Activated CD8-positive, alpha-beta memory T cell treated with anti-CD3 and anti-CD28 coated beads for 48 hours (primary cell): ENCODE measurements around the gene CAMSAP1.
"Not testable (repeated sequence)": the region's sequence is repeated elsewhere in the genome, so short reads cannot be mapped to it uniquely, and the experiment has no call there.

Source experiments
- DNase-seq, 3 experiments: peaks; one replicate each; pipeline ENCODE4 v3.0.0-alpha.2; 2020; ENCODE audit warnings: low read depth in 2 of 3, low spot score in 2 of 3

CAMSAP1 gene

DNA sequence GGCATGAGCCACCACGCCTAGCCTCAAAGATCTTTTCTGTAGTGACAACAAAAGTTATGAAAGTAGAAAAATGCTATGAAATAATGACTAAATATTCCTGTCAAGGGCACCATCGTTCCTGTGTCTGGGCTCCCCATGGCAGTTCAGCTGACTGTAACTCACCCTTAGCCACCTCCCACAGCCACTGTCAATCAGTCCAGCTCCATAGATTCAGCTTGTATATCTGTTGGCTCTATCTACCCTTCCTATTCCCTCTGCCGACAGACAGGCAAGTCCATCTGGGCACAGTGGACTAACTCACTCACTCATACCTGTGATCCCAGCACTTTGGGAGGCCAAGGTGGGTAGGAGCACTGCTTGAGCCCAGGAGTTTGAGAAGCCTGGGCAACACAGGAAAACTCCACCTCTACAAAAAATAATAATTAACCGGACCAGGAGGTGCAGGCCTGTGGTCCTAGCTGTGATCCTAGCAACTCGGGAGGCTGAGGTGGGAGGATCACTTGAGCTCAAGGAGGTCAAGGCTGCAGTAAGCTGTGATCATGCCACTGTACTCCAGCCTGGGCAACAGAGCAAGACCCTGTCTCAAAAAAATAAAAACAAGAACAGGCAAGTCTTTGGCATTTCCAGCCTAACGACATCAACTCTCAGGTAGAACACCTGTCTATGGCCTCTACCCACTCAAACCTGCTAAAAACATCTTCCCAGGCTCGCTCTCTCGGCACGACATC is 6.2 kb downstream of the CAMSAP1 start:
- no peak for DNase-seq

DNA sequence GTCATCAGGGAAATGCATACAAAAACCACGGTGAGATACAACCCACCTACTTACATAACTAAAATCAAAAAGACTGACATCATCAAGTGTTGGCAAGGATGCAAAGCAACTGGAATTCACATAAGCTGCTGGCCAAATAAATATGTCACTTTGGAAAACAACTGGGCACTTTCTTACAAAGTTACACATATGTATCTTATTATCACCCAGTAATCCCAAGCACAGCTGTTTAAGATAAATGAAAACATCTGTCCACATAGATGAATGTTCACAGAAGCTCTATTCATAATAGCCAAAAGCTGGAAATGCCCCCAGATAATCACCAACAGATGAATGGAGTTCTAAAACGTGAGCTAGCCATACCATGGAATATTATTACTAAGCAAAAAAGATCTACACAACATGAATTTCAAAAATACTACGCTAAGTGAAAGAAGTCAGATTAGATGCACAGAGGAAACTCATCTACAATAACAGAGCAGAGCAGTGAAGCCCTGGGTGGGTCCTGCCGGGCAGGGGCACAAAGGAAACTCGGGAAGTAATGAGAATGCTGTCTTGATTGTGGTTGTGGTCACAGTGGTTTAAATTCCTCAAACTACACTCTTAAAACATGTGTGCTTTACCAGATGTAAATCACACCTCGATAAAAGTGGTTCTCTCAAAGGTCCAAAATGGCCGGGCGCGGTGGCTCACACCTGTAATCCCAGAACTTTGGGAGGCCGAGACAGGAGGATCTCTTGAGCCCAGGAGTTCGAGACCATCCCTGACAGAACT is 8.5 kb downstream of the CAMSAP1 start:
- DNase-seq: no peak

DNA sequence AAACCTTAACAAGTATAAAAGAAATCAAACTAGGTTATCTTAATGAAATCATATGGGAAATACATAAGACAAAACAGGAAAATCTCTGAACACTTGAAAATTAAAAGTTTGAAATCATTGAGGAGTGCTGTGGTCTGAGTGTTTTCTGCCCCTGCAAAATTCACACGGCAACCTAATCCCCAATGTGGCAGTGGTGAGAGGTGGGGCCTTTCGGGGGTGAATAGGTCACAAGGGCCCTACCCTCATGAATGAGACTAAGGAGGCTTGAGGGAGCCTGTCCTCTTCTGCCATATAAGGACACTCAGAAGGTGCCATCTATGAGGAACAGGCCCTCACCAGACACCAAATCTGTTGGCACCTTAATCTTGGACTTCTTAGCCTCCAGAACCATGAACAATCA is 10.7 kb downstream of the CAMSAP1 start:
- DNase-seq: no peak

DNA sequence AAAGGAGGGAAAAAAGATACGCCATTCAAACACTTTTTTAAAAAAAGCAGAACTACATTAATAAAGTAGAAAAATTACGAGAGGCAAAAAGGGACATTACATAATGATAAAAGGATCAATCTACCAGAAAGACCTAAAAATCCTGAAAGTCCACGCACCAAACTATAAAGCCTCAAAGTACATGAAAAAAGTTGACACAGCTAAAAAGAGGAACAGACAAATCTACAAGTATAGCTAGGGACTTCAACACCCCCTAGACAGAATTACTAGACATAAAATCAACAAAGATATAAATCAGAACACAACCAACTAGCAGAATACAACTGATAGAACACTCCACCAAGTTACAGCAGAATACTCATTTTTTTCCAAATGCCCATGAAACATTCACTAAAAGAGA is 11.1 kb downstream of the CAMSAP1 start:
- DNase-seq: no peak

DNA sequence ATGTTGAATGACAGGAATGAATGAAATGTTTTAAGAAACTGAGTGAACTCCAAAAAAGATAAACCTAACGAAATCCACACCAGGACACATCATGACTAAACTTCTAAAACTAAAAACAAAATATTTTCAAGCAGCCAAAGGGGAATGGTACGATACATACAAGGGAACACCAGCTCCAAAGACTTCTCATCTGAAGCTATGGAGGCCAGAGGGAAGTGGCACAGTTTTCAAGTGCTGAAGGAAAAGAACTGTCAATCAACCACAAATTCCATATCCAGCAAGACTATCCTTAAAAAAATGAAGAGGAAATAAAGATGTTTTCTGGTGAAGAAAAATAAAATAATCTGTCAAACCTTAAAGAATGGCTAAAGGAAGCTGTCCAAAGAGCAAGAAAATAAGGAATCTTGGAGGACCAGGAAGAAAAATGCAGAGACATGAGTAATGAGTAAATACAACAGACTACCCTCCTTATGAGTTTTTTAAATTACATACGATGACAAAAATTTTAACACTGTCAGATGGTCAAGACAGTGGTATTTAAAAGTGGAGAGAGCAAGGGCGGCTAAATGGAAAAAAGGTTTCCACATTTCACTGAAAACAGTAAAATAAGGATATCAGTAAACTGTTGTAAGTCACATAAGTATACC is 12.0 kb downstream of the CAMSAP1 start:
- no peak for DNase-seq

DNA sequence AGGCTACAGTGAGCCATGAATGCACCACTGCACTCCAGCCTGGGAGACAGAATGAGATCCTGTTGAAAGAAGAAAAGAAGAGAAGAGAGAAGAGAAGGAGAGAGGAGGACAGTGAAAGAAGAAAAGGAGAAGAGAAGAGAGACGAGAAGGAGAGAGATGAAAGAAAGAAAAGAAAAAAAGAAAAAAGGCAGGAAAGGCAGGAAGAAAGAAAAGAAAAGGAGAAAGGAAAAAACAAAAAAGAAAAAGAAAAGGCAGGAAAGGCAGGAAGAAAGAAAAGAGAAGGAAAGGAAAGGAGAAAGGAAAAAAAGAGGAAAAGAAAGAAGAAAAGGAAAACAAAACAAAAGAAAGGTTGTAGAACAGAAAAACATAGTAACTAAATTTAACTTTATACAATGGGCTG is 14.2 kb downstream of the CAMSAP1 start:
- no peak for DNase-seq

DNA sequence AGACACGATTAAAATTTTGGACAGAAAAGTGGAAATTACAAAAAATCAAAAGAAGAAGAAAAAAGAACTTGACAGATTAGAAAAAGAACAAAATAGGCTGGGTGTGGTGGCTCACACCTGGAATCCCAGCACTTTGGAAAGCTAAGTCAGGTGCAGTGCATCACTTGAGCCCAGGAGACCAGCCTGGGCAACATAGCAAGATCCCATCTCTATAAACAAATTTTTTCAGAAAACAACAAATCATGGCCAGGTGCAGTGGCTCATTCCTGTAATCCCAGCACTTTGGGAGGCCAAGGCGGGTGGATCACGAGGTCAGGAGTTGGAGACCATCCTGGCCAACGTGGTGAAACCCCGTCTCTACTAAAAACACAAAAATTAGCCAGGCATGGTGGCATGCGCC is 15.0 kb downstream of the CAMSAP1 start:
- DNase-seq: not testable (repeated sequence)

DNA sequence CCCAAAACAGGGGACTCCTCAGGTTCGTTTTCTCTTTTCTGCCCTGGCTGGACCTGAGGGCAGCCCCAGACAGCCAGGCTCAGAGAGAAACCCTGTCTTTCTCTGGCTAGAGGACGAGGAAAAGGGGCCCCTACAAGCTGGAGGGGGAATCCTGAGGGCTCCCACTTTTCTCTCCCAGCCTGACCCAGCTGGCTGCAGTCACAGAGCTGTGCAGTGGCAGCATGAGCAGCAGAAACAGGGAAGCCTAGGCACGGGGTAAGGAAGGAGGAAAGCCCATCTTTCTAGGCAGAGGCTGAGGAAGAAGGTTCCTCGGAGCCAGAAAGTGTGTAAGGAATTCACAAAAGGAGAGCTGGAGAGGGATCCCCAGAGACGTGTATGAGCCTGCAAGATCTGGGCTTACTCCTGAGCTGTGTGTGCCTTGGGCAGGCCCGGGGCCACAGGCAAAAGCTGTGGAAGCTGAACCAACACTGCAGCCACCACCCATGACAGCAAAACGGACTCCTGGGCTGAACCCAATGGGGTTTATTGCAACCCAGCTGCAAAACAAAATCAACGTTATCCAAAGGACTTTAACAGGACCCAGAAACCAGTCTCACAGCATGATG is 16.2 kb downstream of the CAMSAP1 start:
- no peak for DNase-seq

DNA sequence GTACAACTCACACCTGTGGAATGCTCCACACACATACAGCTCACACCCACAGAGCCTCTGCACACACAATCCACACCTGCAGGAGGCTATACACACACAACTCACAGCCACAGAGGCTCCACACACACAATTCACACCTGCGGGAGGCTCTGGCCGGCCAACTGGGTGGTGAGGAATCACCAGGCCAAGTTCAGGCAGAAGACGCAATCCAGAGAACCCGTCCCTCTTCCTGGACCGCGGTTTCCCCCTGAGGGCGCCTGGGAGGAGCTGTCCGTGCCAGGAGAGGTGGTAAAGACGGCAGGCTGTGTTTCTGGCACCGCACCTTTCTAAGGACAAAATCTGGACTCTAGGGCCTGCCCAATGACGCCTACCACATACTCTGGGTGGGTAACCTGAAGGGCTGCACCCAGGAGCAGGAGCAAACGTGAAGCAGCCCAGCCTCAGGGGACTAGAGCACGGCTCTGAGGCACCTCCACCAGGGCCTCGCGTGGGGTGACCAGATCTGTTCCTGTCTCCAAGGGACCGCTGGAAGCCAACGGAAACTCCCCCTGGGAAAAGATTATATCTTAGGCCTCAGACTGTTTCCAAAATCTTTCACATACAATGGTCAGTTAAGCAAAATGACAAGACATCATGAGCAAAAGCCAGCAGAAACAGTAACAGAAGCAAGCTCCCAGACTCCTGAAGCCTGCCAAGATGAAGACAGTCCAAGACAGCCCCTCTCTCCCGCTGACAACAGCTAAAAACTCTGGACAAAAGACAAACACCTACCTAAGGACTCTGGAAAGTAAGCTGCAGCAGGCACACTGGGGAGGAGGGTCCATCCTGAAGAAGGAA is 16.9 kb downstream of the CAMSAP1 start:
- DNase-seq: no peak

DNA sequence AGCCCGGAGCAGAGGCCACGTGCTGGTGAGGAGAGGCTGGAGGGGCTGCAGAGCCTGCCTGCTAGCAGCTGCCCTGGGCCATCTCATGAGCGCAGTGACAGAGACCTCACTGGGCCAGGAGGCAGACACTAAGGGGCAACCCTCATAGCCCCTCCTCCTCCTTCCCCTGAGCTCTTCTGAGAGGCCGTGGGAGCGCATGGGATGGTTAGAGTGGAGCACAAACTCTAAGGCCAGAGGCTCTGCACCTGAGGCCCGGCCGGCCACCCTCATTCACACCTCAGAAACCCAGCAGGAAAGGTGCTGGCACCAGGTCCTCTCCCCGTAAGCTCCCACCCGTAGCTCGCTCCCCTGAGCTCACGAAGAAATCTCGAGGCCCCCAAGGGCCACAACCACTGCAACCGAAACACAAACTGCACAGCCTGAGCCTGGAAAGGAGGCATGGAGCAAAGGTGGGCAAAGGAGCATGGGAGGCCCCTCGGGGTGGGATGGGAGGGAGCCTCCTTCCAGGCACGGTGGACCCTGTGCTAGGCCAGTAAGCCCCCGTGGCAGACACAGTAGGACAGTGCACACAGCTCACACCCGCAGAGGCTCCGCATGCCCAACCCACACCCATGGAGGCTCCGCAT is 17.7 kb downstream of the CAMSAP1 start:
- DNase-seq: no peak

DNA sequence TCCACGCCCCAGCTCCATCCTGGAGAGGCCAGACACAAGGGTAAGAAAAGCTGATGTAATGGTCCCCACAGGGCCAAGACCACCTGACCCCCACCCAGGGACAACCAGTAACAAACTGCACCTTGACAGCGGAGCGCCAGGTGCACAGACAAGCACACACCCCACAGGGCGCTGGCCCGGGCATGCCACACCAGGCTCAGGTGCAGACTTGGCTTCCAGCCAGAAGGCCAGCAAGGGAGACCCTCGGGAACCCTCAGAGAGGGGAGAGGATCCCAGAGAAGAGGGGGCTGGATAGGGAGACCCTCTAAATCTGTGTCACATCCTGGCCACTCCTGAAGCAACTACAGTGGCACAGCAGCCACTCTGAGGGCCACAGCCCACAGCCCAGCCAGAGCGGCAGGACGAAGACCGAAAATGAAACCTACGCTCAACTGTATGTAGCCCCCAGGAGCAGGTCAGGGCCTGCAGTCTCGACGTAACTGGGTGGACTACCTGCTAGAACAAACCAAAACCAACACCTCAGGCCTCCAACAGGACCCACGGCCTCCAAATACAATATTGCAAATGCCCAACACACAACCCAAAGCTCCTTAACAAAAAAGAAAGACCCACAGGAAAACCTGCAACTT is 18.5 kb downstream of the CAMSAP1 start:
- no peak for DNase-seq

DNA sequence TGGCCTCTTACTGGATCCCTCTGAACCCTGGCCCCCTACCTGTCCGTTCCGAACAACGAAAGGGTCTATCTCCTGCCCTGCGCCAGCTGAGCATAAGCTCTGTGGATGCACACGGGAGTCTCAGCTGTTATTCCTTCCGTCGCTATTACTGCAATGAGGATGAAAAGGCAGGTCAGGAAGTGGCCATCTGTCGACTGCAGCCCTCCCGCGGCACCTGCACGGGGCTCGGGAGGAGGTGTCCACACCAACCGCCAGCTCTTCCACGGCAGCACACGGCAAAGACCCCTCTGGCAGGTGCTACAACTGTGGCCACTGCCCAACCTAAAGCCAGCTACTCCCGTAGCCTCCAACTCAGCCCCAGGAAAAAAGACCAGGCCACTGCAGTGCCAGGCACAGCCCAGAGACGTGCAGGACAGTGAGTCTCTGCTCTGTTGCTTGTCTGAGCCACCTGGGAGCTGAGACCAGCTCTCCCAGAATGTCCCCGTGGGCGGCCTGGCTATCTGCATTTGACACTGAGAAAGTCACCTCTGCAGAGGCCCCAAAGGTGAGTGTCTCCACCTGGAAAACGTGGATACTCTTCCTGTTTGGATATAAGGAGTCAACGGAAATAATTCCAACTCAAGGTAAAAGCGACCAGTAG is 19.1 kb downstream of the CAMSAP1 start:
- no peak for DNase-seq

DNA sequence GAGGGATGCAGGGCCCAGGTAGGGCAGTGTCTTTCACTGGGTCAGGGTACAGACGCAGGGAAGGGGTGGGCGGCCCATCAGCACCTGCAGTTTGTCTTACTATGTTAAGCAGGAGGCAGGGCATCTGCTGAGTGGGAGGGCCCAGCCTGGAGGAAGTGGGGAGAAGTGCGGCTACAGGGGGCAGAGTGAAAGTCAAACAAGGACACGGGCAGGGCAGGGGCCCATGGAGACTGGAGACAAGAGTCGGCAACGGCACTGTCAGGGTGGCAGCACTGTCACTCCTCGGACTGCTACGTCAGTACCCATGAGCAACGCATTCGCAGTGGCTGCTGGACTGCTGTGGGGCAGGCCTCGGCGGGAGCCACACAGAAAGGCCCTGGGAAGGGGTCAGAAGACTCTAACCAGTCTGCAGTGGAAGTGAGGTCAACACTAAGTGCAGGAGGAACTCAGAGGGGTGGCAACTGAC is 19.7 kb downstream of the CAMSAP1 start:
- DNase-seq: peak in 2 of 3 experiments; percentile 37 to 42

DNA sequence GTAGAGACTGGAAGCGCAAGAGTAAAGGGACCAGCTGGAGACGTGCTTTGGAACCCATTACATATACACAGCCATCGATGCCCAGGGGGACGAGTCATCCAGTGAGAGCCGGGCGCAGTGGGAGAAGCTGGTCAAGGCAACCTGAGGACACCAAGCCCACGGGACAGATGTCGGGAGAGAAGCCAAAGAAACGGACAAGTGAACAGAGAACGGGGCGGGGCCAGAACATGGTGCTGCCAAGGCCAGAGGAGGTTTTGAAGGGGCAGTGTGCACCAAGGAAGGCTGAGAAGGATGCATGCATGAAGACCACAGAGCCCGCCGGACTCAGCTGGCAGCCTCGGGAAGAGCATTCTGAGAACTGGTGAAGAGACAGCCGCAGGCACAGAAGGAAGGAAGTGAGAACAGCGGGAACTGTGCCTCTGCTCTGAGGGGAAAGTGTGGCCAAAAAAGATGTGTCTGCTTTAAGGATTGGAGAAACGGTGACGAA is 20.3 kb downstream of the CAMSAP1 start:
- DNase-seq: no peak

DNA sequence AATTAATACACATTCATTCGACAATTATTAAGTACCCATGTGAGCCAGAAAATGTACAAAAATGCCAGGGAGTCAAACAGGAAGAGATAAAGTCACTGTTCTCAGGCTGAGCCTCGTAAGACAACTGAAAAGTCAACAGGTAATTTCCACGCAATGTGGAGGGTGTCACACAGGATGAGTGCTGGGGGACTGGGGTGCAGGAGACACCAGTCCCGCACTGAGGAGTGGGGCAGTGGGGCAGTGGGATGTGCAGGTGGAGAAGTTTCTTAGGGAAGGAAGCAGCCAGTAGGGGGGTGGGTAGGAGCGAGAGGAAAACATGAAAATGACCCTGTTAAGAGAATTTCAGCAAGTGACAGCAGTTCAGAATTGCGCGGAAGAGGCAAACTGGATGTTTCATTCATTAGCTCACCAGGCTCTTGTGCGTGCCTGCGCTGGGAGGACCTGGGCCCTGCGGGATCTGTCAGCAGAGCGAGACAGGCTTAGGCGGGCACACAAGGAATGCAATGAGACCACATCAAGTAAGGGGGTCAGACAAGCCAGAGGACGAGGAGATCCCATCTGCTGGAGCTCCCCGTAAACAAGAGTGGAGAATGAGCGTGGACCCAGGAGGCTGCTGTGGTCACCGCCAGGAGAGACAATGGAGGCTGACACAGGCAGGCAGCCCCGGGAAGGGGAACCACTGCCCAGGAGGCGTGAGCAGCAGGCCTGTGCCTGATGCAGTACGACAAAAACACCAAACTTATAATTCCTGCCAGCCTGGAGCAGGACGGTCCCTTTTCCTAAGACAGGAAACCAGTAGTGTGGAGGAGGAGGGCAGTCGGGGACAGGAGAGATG is 21.0 kb downstream of the CAMSAP1 start:
- no peak for DNase-seq

DNA sequence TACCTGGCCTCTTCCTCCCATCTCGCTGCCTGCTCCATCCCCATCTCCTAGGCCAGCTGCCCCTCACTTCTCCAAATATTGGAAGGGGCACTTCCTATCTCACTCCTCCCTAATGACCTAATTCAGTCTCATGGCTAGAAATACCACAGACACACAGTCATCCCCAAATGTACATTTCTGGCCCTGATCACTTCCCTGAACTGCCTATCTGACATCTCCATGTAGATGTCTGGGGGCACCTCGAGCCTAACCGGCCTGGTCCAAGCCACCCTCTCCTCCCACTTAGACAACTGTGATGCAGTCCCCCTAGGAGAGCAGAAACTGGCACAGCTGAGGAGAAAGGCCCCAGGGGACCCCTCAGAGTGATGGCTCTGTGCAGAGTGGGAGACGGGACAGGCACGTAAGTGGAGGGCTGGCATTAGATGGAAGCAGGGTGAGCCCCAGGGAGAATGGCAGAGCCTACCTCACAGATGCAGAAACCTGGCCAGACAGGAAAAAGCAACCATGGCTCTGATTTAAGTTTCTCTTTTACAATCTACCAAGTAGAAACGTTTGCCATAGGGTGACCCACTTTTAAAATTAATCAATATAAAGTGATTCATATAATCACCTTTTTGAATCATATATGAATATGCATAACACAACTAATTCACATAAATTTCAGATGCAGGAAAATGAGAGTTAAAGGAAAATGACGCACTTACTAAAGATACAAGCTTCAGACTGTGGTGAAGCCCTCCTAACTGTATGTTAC is 22.1 kb downstream of the CAMSAP1 start:
- DNase-seq: no peak

DNA sequence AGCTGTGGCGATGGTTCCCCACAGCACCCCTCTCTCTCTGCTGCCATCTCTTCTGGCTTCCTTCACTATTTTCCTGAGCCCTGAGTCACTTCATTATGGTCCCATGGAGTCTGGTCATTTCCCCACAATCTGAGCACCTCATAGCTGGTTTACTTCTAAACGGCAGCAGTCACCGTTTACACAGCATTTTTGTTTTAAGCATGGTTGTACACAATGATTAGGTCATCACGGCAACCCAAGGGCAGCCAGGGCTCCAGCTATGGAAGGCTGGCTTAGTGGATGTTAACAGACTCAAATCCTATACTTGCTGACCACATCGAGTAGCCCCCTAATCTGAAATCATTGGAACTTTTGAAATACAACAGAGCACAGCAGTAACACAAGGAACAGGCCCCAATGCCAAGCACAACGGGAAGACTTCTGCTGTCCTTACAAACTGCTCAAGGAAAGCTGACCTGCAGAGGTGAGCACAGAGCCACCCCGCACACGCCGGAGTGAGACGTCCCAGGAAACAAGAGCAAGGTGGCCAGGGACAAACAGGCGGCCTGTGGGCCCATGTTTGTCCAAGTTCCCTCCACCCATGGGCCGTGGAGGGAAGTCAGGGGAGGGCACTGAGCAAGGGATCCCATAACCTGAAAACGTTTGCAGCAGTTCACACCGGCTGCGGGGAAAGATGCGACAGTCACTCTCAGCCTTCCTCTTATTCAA is 22.9 kb downstream of the CAMSAP1 start:
- DNase-seq: no peak
